Activated T-cell treated with anti-CD3 and anti-CD28 coated beads for 48 hours (primary cell): ENCODE results near the gene SLC37A2.

ENCODE experiments used
- DNase-seq: peaks from one replicate; pipeline ENCODE4 v3.0.0-alpha.2; 2020; ENCODE audit warnings: low read depth

SLC37A2 gene

DNA sequence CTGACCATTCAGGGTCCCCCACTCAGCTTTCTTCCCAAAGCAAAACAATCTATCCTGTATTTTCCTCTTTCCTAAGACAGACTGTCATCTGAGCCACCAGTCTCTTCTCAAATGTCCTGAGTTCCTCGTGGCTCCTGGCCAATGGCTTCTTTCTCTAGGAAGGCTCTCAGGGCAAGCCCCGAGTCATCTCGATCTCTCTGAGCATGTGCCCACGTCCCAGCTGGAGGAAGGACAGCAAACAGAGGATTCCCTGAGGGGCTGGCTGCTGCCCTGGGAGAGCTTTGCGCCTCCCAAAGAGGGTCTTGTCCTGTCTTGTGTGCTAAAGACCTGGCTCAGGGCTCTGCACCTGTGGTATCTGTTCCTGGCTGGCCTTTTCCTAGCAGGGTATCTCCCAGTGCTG is 8.3 kb downstream of the SLC37A2 start:
- DNase-seq: no peak

DNA sequence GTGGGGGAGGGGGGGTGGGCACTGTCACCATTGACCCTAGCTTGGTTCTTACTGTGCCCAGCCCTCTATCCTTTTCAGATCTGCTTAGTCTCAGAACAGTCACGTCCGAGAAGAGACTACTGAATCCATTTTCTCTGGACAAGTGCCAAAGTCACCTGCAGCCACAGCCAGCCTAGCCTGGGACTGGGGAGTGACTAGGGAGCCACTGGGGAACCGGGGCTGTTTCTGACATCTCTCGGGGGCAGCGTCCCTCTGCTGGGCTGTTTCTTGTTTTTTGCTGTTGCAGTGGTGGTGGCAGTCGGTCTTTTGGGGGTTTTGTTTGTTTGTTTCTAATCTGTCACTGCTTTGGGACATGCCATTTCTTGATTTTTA is 8.7 kb downstream of the SLC37A2 start:
- no peak for DNase-seq

DNA sequence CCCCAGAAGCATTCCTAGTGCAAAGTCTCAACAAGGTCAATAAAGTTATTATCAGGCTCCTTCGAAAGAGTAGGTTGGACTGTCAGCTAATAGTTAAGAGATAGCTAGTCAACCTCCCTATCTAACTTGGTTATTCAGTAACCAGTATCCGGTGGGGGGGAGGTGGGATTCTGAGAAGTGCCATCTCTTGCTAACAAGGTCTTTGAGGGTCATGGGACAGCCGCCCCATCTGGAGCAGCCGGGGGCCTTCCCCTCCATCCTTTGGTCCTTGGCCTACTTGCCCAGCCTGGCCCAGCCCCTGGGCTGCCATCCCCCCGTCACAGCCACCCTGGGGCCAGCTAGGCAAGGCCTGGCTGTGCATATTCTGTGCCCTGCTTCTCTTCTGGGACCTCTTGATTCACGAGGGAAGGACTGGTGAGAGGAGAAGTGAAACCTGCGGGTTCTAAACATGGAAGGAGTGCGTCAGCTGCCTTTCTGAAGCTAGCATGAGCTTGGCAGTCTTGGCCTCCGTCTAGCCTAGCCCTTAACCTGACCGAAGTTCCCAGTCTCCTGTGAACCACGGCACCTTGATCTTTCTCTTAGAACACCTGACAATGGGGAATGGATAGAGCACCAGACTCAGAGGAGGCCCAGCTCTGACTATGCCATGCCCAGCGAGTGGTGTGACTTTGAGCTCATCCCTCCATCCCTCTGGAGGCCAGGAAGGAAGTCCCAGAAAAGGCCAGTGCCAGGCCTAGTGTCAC is 9.3 kb downstream of the SLC37A2 start:
- no peak for DNase-seq

DNA sequence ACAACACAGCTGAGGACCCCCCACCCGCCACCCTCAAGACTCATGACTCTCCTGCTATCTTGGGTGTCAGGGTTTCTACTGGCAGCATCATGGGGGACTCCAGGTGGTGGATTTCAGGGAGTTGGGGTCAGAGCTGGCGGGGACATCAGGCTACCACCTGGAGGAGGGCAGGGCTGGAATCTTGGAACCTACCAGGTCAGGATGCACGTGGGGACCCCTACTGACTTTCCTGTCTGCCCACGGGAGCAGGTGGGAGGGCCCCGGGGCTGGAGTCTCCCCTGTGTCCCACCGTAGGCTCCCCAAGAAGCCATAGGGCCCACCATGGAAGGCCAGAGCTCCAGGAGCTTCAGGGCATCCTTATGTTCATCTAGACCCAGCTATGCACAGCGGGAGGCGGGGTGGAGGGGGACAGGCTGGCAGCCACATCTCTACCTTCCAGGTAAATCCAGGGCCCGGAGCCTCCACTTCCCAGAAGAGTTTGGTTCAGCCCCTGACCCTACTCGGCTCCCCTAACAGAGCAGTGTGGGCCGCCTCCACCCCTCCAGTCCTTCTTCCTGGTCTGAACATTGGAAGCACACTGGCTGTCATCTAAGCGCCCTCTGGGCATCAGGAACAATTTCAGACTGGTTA is 10.0 kb downstream of the SLC37A2 start:
- no peak for DNase-seq

DNA sequence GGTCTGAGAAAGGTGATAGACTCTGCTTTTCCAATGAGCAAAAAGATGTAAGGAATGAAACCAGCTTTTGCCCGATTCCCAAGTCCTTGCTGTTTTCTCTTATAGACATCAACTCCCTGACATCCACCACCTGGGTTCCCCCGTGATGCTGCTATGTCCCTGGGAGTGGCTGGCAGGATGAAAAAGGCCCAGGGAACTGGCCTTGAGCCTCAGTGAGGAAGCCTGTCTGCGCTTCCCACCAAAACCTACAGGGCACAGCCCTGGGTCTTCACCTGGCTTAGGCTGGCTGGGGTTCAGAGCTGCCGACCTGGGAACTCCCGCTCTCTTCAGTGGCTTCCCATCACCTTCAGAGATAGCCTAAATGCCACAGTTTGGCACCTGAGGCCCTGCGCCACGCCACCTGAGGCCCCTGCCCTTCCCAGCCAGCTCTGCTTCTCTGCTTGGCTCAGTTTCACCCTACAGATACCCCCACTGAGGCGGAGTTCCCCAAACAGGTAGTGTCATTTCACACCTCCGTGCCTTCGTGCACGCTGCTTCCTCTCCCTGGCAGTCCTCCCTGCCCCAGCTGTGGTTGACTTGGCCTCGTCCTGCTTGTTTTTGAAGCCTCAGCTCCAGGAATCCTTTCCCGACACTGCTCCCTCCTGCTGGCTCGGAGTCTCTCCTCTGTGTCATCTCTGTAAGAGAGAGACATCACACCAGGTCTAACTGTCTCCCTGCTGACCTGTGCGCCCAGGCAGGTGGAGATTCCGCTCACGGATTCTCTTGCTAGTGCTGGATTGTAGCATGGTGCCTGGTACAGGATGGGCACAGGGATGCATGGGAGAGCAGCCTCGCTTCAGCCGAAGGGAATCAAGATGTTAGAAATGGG is 10.7 kb downstream of the SLC37A2 start:
- no peak for DNase-seq

DNA sequence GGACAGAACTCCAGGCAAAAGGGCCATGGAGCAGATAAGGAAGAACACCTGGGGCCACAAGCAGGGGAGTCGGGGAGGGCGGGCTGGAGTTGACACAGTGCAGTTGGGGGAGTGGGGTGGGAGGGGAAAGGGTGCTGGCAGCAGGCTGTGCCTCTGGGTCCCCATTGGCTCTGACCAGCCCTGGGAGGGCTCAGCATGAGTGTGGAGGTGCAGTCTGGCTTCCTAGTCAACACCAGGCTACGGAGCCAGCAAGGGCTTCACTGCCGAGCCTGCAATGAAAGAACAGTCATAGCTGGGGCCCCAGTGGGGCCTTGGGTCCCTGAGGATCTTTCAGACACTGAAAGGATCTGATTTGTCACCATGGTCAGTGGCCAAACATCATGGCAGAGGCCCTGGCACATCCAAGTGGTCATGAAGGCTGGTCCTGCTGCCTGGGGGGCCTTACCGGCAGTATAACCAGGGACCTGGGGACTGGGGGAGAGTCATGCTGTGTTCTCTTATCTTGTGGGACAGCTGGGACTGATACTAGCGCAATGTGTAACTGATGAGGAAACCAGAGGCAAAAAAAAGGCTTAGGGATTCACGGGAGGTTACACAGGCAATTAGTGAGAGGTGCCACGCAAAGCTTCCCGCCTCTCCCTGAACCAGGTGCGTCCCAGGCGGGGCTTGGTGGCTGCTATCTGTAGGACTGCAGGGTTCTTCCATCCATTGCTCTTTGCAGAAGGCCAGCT is 11.6 kb downstream of the SLC37A2 start:
- no peak for DNase-seq

DNA sequence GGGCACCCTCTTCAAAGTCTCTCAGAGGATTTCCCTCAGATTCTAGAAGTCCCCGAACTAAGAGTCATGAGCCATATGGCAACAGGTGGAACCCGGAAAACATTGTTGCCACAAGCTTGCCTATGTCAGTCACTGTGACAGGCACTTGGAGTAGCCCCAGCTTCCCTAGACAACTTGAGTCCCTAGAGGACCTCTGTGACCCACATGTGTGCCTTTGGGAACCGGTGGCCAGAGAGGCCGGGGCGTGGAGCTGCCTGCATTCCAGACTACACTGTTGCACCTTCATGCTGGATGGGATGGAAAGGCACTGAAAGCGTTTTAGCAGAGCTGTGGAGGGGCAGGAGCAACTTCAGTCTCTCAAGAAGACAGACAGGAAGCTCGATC is 12.1 kb downstream of the SLC37A2 start:
- no peak for DNase-seq

DNA sequence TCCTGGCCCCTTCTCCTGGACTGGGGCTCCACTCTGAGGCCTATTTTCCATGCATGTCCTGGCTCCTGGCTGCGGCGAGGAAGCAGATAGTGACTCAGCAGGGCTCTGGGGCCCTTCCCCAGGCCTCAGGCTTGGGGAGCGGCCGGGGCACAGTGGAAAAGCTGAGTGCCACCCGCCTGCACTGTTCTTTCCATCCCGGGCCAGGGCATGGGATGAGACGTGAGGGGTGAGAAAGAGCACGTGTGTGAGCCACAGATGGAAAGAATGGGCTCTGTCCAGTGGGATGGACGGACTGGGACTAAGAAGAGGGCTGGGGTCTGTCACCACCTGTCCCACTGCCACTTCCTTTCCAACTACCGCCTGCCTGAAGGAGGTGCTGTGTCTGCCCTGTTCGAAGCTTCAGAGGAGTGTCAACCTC is 12.8 kb downstream of the SLC37A2 start:
- no peak for DNase-seq

DNA sequence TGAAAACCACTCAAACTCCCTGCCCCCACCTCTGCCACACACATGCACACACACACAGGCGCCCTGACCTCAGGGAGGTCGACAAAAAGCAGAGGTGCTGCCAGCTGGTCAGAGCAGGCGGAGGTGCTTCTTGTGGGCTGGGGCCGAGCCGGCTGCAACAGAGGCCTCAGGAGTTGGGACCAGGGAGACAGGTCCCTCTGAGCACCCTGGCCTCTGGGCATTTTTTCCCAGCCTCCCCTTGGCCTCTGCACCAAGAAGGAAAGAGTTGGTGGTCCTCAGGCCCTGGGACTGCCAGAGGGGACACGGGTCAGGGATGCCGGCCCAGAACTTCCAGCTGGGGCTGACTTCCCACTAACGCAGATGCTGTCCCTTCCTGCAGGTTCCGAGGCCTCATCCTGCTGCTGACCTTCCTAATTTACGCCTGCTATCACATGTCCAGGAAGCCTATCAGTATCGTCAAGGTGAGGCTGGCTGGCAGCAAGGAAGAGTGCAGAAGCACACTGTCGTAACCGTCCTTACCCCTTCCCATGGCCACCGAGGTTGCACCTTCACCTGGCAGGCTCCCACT is 13.4 kb downstream of the SLC37A2 start:
- DNase-seq: no peak

DNA sequence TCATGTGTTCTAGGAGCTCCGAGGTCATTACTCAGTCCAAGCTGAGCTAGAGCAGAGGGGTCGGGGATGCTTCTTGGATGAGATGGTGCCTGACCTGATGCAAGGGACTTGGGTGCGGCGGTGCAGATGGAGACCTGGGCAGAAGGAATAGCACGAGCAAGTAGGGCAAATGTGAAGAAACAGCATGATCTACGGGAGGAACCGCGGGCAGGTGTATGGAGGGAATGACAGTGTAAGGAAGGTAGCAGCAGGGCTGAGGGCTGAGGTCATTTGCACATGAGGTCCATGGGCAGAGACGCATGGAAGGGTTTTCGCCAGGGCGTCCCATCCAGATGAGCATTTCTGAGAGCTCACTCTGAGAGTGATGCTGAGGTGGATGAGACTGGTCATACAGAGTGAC is 14.9 kb downstream of the SLC37A2 start:
- DNase-seq: no peak

DNA sequence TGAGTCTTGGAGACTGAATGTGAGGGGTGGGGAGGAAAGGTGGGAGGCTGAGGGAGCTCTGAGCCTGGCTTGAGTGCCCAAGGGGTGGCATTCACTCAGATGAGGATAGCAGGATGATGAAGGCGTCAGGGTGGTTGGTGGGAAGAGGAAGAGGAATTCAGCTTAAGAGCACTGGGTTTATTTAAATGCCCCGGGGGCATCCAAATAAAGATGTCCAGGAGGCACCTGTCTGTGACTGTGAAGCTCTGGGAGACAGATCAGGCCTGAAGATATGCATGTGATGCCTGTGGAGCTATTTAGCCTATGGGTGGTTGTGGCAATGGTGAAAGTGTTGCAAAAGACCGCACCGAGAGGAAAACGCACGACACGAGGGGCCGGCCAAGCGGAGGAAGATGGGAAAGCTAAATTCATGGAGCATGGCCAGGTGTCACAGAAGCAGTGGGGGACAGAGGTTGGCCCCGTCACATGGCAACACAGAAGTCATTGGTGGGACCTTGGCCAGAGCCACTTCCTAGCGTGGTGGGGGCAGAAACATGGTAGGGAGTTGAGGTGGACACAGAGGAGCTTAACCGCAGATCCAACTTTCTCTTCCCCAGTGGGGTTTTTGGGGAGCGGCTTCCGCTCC is 15.5 kb downstream of the SLC37A2 start:
- DNase-seq: no peak

DNA sequence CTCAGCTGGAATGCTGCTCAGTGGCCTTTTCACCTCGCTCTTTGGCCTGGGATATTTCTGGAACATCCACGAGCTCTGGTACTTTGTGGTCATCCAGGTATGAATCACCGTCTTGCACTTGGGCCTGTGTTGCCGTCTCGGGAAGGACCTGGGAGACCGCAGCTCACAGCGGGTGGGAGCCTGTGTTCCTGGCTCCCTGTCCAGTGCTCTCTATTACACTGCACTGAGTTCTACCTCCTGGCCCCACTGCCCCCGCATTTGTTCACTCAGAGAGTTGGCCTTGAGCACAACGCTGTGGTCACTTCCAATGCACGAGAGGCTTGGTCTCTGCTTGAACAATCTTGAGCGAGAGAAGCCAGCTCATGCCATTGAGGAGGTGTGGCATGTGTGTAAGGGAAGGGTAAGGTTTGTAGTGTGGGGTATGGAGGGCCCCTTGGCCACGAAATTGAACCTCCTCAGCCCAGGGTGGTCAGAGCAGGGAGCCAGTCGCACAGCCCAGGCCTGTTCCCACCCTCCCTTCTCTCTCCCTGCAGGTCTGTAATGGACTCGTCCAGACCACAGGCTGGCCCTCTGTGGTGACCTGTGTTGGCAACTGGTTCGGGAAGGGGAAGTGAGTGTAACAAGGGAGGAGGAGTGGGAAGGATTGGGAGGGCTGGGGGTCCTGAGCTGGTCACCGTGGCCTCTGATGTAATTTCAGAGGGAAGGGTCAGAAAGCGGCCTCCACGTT is 16.2 kb downstream of the SLC37A2 start:
- no peak for DNase-seq

DNA sequence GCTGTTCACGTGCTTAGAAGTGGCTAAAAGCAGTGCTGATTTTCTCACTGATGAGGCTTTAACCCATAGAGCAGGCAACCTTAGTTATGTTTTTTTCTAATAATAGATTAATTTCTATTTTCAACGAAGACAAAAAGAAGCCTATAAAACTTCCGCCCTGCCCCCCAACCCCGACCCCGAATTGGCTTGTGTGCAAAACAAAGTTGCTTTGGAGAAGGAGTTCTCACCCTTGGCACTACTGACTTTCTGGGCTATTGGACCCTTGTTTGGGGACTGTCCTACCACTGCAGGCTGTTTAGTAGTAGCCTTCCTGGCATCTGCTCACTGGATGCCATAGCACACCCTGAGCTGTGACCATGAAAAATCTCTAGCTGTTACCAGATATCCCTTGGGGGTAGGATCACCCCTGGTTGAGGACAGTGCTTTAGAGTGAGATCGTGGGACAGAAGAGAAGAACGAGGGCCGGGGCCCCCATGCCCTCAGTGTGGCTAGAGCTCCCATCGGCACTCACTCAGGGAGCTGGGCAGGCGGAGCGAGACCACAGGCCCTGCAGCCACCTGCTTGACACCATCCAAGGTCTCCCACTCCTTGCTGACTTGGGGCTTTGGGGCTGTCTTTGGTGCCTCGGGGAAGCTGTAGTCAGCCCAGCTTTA is 16.9 kb downstream of the SLC37A2 start:
- DNase-seq: no peak

DNA sequence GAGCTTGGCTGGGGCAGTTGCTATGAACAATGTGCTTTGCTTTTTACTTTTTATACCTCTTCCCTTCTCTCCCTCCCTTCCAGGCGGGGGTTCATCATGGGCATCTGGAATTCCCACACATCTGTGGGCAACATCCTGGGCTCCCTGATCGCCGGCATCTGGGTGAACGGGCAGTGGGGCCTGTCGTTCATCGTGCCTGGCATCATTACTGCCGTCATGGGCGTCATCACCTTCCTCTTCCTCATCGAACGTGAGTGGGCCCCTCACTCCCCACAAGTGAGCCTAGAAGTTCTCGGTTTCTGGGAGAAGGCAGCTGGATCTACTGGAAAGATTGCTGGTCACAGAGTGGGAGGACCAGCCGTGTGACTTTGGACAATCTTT is 17.4 kb downstream of the SLC37A2 start:
- no peak for DNase-seq

DNA sequence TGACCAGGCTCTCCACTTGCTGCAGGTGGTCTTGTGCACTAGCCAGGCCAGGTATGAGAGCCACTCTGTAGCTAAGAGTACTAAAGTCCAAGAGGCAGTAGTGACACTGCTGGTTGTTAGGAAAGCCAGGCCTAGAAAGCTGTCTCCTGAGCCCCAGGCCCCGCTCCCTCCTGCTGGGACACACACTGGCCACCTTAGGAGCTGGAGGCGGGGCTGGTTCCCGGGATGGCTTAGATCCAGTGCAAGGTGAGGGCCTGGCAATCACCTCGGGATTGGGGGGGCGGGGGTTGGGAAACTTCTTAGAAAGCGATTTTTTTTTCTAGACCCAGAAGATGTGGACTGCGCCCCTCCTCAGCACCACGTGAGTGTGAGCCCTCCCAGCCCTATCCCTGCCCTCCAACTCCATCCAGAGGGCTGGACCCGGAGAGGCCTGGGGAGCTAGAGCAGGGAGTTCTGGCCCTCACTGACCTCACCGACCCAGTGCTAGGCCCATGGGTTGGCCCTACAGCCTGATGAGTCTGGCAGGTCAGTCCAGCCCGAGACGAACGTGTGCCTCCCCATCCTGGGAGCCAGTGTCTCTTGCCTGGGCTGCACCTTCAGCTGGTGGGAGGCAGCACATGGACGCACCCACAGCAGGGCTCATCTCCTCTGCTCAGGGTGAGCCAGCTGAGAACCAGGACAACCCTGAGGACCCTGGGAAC is 18.1 kb downstream of the SLC37A2 start:
- DNase-seq: no peak

DNA sequence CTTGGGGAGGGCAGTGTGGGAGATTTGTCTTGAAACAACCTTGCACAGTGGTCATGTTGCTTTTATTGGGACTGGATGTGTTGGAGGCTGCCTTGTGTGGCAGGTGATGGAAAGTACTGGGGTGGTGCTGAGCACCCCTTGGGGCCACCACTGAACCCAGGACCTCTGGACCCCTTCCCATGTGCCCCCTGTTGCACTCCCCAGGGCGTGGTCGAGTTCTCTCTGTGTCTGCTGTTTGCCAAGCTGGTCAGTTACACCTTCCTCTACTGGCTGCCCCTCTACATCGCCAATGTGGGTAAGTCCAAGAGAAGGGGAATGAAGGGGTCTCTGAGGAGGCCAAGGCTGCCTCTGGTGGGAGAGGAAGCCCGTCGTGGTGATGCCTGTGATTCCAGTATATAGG is 18.9 kb downstream of the SLC37A2 start:
- no peak for DNase-seq

DNA sequence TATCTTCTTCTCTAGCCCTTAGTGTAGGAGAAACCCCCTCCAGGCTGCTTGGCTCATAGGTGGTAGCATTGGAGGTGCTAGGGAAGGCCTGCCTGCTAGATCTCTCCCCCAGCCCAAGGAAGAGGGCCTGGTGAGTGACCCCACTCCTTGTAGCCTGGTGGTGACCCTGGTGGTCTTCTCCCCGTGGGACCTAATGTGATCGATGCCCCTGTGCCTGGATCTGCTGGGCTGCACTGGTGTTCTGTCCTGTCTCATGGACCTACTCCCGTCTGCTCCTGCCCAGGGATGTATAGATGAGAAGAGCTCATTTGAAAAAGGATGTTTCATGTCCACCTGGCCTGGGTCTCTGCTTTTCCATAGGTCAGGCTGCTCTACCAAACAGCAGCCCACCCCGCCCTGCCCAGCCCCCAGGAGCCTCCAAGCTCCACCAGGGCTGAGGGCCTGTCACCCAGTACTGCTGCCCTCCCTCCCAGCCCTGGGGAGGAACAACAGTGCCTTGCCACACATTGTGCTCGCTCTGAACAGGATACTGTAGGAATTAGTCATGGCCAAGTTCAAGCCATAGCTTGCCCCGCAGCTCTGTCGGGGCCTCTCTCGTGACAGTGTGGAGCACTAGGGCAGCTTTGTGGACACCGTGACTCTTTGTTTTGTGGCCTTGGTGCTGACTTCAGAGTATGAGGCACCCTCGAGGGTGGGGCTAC is 19.7 kb downstream of the SLC37A2 start:
- no peak for DNase-seq

DNA sequence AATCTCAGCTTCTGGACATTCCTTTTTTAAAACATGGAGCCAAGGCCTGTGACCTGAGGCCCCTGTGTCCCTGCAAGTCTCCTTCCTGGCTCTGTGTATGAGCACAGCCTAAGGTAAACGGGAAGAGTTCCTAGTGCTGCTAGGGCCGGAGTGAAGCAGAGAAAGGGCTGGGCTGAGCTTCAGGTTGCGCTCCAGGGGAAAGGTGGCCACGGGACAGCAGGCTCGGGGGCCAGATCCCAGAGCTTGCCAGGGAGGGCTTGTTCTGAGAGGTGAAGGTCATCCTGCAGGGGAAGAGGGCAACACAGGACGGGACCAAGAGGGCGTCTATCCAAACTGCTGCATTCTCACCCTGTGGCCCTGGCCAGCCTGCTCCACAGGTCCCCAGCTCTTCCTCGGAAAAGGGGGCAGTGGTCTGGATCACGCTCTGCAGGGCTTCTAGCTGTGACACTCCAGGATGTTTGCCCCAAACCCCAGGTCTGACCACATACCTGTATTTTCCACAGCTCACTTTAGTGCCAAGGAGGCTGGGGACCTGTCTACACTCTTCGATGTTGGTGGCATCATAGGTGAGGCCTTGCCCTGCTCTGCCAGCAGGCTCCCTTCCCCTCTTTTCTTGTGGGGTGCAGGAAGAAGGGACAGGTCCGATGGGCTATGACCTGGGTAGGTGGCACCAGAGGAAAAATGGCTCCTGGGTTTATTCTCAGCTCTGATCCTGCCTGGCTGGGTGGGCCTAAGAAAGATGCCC is 20.4 kb downstream of the SLC37A2 start:
- DNase-seq: no peak

DNA sequence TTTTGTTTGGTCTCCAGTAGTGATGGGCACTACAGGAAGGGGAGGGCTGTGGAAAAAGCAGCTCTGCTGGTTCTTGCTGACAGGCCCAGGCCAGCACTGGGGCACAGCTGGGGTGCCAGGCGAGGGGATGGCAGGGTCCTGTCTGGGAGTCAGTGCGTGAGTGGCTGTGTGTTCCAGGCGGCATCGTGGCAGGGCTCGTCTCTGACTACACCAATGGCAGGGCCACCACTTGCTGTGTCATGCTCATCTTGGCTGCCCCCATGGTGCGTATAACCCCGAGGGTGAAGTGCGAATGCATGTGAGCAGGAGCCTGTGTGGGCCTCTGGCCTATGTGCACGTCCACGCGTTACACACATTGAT is 20.9 kb downstream of the SLC37A2 start:
- no peak for DNase-seq
